SK-N-SH treated with all-trans-retinoic acid at 6 μM for 48 hours (cell line): ENCODE data around the gene NHSL2.

Source experiments
- ARNTL ChIP-seq: fragments of 450-650 bp; formaldehyde crosslinking; IDR thresholded peaks from 2 replicates; pipeline ENCODE4 v1.5.0; 2020; ENCODE audit warnings: low read depth, mild to moderate bottlenecking, moderate library complexity, borderline replicate concordance
- BACH2 ChIP-seq: fragments of 250-450 bp; sonication (Bioruptor Pico); IDR thresholded peaks from 2 replicates; pipeline ENCODE4 v1.9.0; 2021; ENCODE audit warnings: mild to moderate bottlenecking, borderline replicate concordance
- ESRRG ChIP-seq: fragments of 250-450 bp; sonication (Bioruptor Pico); IDR thresholded peaks from 2 replicates; pipeline ENCODE4 v1.6.1; 2021; ENCODE audit warnings: mild to moderate bottlenecking
- ISL1 ChIP-seq: fragments of 250-450 bp; sonication (Bioruptor Pico); IDR thresholded peaks from 2 replicates; pipeline ENCODE4 v2.1.2; 2022; ENCODE audit warnings: mild to moderate bottlenecking, moderate library complexity
- RARB ChIP-seq: fragments of 250-450 bp; sonication (Bioruptor Pico); IDR thresholded peaks from 2 replicates; pipeline ENCODE4 v1.8.0; 2021; ENCODE audit warnings: mild to moderate bottlenecking, moderate library complexity
- SNAI2 ChIP-seq: fragments of 250-450 bp; sonication (Bioruptor Pico); IDR thresholded peaks from 2 replicates; pipeline ENCODE4 v1.5.0; 2020; ENCODE audit warnings: mild to moderate bottlenecking, moderate library complexity
- ZFP30 ChIP-seq: fragments of 450-650 bp; formaldehyde crosslinking; IDR thresholded peaks from 2 replicates; pipeline ENCODE4 v1.5.0; 2022; ENCODE audit warnings: mild to moderate bottlenecking, moderate library complexity
- TF ChIP-seq, protein P1 (sequence below): fragments of 250-450 bp; sonication (Bioruptor Pico); IDR thresholded peaks from 2 replicates; pipeline ENCODE4 v1.5.1; 2020; ENCODE audit warnings: low read depth, mild to moderate bottlenecking, moderate library complexity
- TF ChIP-seq, protein P2 (sequence below): fragments of 250-450 bp; sonication (Bioruptor Pico); IDR thresholded peaks from 2 replicates; pipeline ENCODE4 v1.8.0; 2020; ENCODE audit warnings: mild to moderate bottlenecking, moderate library complexity, borderline replicate concordance
- TF ChIP-seq, protein P3 (sequence below): fragments of 250-450 bp; sonication (Bioruptor Pico); IDR thresholded peaks from 2 replicates; pipeline ENCODE4 v1.5.0; 2020; ENCODE audit warnings: mild to moderate bottlenecking, moderate library complexity
- TF ChIP-seq, protein P4 (sequence below): fragments of 250-450 bp; sonication (Bioruptor Pico); IDR thresholded peaks from 2 replicates; pipeline ENCODE4 v1.5.1; 2021; ENCODE audit warnings: mild to moderate bottlenecking, moderate library complexity

DNA sequence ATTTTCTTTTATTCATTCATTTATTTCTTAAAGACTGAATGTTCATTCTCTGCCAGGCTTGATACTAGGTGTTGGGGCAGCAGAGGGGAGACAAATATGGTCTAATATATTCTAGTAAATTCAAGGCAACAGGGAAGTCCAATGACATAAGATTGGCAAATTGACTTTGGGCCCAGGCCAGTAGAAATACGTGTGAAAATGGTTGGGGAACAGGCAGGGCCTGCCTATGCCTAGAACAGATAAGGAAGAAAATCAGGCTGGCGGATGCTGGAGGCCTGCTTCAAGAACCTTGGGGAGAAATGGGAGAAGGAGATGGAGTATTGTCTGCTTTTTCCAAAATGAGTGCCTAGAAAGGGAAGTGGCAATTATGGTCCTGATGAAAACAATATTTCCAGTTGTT is 112.4 kb downstream of the NHSL2 start:
- TF ChIP-seq, protein P1, sequence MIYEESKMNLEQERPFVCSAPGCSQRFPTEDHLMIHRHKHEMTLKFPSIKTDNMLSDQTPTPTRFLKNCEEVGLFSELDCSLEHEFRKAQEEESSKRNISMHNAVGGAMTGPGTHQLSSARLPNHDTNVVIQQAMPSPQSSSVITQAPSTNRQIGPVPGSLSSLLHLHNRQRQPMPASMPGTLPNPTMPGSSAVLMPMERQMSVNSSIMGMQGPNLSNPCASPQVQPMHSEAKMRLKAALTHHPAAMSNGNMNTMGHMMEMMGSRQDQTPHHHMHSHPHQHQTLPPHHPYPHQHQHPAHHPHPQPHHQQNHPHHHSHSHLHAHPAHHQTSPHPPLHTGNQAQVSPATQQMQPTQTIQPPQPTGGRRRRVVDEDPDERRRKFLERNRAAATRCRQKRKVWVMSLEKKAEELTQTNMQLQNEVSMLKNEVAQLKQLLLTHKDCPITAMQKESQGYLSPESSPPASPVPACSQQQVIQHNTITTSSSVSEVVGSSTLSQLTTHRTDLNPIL (CRISPR knock-in tag), result no peak
- TF ChIP-seq, protein P2, sequence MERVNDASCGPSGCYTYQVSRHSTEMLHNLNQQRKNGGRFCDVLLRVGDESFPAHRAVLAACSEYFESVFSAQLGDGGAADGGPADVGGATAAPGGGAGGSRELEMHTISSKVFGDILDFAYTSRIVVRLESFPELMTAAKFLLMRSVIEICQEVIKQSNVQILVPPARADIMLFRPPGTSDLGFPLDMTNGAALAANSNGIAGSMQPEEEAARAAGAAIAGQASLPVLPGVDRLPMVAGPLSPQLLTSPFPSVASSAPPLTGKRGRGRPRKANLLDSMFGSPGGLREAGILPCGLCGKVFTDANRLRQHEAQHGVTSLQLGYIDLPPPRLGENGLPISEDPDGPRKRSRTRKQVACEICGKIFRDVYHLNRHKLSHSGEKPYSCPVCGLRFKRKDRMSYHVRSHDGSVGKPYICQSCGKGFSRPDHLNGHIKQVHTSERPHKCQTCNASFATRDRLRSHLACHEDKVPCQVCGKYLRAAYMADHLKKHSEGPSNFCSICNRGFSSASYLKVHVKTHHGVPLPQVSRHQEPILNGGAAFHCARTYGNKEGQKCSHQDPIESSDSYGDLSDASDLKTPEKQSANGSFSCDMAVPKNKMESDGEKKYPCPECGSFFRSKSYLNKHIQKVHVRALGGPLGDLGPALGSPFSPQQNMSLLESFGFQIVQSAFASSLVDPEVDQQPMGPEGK (CRISPR knock-in tag), result no peak
- no peak for TF ChIP-seq BACH2 (CRISPR knock-in tag)
- no peak for TF ChIP-seq ESRRG (CRISPR knock-in tag)
- no peak for TF ChIP-seq ARNTL (CRISPR knock-in tag)
- TF ChIP-seq, protein P3, sequence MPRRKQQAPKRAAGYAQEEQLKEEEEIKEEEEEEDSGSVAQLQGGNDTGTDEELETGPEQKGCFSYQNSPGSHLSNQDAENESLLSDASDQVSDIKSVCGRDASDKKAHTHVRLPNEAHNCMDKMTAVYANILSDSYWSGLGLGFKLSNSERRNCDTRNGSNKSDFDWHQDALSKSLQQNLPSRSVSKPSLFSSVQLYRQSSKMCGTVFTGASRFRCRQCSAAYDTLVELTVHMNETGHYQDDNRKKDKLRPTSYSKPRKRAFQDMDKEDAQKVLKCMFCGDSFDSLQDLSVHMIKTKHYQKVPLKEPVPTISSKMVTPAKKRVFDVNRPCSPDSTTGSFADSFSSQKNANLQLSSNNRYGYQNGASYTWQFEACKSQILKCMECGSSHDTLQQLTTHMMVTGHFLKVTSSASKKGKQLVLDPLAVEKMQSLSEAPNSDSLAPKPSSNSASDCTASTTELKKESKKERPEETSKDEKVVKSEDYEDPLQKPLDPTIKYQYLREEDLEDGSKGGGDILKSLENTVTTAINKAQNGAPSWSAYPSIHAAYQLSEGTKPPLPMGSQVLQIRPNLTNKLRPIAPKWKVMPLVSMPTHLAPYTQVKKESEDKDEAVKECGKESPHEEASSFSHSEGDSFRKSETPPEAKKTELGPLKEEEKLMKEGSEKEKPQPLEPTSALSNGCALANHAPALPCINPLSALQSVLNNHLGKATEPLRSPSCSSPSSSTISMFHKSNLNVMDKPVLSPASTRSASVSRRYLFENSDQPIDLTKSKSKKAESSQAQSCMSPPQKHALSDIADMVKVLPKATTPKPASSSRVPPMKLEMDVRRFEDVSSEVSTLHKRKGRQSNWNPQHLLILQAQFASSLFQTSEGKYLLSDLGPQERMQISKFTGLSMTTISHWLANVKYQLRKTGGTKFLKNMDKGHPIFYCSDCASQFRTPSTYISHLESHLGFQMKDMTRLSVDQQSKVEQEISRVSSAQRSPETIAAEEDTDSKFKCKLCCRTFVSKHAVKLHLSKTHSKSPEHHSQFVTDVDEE (CRISPR knock-in tag), result no peak
- no peak for TF ChIP-seq SNAI2 (CRISPR knock-in tag)
- TF ChIP-seq RARB, result no peak
- no peak for TF ChIP-seq ZFP30 (CRISPR knock-in tag)
- TF ChIP-seq, protein P4, sequence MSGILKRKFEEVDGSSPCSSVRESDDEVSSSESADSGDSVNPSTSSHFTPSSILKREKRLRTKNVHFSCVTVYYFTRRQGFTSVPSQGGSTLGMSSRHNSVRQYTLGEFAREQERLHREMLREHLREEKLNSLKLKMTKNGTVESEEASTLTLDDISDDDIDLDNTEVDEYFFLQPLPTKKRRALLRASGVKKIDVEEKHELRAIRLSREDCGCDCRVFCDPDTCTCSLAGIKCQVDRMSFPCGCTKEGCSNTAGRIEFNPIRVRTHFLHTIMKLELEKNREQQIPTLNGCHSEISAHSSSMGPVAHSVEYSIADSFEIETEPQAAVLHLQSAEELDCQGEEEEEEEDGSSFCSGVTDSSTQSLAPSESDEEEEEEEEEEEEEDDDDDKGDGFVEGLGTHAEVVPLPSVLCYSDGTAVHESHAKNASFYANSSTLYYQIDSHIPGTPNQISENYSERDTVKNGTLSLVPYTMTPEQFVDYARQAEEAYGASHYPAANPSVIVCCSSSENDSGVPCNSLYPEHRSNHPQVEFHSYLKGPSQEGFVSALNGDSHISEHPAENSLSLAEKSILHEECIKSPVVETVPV, result no peak
- no peak for TF ChIP-seq ISL1
